Fibroblast of pulmonary artery (primary cell): ENCODE measurements around the gene REXO1.

Experiments
- DNase-seq: peaks from one replicate; pipeline ENCODE4 v3.0.0-alpha.2; 2010; ENCODE audit warnings: low read depth
- H3K4me3 ChIP-seq: replicated peaks from 2 replicates; pipeline ENCODE4 v1.5.1; 2011; ENCODE audit warnings: low read depth, mild to moderate bottlenecking, control low read depth, low read length, moderate library complexity
- TF ChIP-seq, protein P1 (sequence below): IDR thresholded peaks from 2 replicates; pipeline ENCODE4 v1.5.1; 2011; ENCODE audit warnings: mild to moderate bottlenecking, control low read depth, low read length, inconsistent platforms; ENCODE audit errors: missing control alignments

The REXO1 gene

DNA sequence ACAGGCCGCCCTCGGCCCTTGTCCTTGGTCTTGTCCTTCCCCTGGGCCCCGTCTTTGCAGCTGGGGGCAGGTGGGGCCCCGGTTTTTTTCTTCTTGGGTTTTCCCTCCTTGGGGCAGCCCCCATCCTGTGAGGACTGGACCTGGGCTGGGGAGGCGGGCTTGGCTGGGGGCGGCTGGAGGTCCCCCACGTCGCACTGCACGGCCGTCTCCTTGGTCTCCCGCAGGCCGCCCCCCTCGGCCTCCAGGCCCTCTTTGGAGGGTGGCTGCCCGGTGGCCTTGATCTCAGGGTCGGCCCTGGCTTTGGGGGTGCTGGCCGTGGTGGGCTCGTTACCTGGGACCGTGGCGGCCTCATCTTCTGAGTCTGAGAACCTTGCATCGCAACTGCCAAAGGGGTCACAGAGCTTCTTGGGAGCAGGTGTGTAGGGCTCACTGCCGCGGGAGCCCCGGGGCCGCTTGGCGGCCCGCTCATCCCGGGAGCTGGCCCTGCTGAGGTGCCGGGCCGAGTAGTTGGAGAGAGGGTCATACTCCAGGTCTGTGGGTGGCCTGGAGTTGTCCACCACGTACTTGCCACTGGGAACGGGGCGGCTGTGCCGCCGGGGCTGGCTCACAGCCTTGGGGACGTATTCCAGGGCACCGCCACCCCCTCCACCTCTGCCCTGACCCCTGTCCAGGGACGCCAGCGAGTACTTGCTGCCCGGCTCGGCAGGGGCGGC, 20.6 kb downstream of the REXO1 start:
- no peak overlapping the region for H3K4me3 ChIP-seq
- DNase-seq, result no peak
- TF ChIP-seq, protein P1, sequence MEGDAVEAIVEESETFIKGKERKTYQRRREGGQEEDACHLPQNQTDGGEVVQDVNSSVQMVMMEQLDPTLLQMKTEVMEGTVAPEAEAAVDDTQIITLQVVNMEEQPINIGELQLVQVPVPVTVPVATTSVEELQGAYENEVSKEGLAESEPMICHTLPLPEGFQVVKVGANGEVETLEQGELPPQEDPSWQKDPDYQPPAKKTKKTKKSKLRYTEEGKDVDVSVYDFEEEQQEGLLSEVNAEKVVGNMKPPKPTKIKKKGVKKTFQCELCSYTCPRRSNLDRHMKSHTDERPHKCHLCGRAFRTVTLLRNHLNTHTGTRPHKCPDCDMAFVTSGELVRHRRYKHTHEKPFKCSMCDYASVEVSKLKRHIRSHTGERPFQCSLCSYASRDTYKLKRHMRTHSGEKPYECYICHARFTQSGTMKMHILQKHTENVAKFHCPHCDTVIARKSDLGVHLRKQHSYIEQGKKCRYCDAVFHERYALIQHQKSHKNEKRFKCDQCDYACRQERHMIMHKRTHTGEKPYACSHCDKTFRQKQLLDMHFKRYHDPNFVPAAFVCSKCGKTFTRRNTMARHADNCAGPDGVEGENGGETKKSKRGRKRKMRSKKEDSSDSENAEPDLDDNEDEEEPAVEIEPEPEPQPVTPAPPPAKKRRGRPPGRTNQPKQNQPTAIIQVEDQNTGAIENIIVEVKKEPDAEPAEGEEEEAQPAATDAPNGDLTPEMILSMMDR, result no peak

DNA sequence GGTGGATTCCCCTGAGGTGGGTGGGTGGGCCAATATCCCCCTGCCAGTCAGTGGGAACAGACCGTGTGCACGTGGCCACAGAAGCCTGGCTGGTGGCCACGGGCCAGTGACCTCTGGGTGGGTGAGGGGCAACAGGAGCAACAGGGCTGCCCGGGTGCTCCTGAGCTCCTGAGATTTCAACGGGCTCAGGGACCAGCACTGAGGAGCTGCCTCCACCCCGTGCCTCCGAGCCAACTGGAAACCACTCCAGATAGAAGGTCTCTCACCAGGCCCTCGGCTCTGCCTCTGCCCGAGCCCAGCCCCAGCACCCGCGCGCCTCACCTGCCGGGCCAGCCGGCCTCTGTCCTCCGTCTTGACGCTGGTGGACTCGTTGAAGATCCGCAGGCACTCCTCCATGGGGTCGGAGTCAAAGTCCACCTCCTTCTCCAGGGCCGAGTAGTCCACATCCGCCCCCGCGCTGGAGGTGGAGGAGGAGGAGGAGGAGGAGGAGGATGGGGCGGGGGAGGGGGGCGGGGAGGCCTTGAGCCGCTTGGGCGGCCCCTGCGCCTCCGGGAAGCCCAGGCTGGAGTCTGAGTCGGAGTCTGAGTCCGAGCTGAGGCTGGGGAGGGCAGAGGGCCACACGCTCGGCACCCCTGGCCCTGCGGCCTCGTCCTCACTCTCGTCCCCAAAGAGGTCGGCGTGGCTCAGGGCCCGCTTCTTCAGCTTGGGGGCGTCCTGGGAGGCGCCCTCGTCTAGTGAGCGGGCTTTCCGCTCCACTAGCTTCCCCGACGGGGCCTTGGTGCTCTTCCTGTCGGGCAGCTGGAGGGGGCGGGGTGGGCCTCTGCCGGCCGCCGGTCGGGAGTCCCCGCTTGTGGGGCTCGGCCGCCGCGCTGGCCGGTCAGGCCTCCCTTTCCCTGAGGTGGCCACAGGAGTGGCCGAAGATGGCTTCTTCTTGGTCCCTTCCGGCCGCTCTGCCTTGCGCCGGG, 21.4 kb downstream of the REXO1 start:
- peak overlapping the region; percentile 7 for H3K4me3 ChIP-seq
- peak; percentile 13 for DNase-seq
- TF ChIP-seq, protein P1, result no peak

DNA sequence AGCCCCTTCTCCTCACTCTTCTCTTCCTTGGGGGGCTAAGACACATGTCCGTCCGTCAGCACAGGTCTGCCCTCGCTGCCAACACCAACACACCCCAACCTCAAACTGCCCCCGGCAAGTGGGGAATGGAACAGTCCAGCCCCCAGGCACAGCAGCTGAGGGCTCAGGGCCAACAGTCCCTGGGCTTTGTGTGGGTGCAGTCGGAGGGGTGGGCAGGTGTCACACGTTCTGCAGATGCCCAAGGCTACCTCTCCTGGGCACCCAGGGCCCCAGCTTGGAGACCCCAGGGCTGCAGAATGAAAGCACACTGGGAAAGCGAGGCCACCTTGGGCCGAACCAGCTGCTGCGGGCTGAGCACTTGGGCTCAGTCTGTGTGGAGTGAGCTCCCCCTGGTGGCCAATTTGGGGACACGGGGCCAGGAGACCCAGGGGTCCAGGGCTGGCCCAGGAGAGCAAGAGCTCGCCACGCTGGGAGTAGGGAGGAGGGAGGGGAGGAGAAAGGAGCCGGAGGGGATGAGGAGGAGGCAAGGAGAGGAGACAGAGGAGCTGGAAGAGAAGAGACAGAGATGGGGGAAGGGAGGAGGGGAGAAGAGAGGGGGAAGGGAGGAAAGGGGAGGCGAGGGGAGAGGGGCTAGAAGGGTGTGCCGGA, 22.2 kb downstream of the REXO1 start:
- H3K4me3 ChIP-seq, result no peak overlapping the region
- TF ChIP-seq, protein P1, result peak; percentile 73
- DNase-seq, result peak; percentile 71

DNA sequence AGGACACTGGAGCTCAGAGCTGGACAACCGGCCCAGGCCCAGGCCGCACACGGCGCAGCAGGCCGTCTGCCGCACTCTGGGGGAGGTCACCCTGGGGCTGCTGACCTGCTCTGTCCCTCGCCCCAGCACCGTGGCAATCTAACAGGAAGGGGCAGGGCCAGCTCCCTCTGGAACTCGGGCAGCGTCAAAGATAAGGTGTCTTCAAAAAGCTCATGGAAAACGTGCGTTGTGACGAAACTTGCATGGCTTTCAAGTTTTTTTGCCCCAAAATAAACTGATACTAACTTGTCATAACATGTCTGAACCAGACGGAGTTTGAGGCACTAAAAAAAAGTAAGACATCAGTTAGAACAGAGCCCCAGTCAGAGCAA, 24.0 kb downstream of the REXO1 start:
- DNase-seq, result no peak
- H3K4me3 ChIP-seq, result no peak overlapping the region
- TF ChIP-seq, protein P1, result no peak

DNA sequence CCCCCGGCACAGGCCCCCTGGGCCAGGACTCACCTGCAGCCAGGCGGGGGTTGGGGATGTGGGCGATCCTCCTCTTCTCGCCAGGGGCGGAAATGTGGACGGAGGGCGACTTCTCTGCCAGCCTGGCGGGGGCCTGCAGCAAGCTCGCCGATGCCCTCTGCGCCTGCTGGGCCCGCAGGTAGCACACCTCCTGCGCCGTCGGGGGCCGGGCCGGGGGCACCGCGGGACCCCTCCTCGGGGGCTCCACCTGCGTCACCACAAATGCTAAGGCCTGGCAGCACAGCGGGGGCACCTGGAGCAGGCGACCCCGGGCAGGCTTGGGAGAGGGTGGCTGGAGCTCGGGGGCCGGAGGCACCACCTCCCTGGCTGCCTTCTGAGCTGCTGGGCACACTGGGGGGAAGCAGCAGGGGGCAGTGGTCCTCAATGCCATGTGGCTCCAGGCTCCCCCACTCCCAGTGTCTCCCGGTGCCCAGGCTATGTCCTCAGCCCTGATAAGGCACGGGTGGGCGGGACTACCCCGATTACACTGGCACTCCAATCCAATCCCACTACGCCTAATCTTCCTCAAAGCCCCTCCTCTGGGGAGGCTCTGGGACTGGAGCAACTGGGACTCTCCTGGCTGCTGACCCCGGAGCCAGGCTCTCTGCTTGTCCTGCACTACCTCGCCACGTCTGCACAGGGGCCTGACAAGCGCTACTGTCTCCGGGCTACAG, 24.6 kb downstream of the REXO1 start:
- no peak overlapping the region for H3K4me3 ChIP-seq
- no peak for DNase-seq
- TF ChIP-seq, protein P1, result no peak

DNA sequence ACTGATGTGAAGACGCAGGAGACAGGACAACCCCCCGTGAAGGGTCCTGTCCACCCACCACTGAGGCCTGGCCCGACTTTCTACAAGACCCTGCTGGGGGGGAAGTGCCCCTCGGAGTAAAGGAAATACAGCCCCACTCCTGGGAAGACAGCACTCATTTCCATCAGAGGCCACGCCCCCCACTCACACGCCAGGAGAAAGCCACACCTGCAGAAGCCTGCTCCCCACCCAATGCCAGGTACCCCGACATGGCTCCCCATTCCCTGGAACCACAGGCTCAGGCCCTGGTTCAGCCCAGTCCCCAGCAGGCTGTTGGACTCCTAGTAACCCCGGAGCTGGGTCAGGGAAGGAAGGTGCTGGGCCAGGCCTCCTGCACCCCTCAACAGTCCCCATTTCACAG, 25.3 kb downstream of the REXO1 start:
- DNase-seq, result no peak
- TF ChIP-seq, protein P1, result no peak
- no peak overlapping the region for H3K4me3 ChIP-seq
